IPS-15b (cell line): ENCODE data around the gene CARMIL3.

ENCODE experiments used
- H3K27me3 ChIP-seq: one replicate; pipeline ENCODE4 v1.6.1; 2013; ENCODE audit warnings: low read length; ENCODE audit not compliant: control insufficient read depth, insufficient read depth
- H3K36me3 ChIP-seq: one replicate; pipeline ENCODE4 v1.6.1; 2013; ENCODE audit warnings: low read length; ENCODE audit not compliant: control insufficient read depth, insufficient read depth
- H3K4me1 ChIP-seq: one replicate; pipeline ENCODE4 v1.6.1; 2013; ENCODE audit warnings: mild to moderate bottlenecking, low read length; ENCODE audit not compliant: control insufficient read depth, insufficient read depth
- H3K4me3 ChIP-seq: one replicate; pipeline ENCODE4 v1.5.1; 2013; ENCODE audit warnings: low read depth, low read length
- H3K9ac ChIP-seq: one replicate; pipeline ENCODE4 v1.6.1; 2013; ENCODE audit warnings: low read depth, mild to moderate bottlenecking, low read length
- H3K9me3 ChIP-seq: one replicate; pipeline ENCODE4 v1.6.1; 2013; ENCODE audit warnings: mild to moderate bottlenecking, low read length; ENCODE audit not compliant: control insufficient read depth, insufficient read depth

CARMIL3 gene

GRCh38 chr14:24075485-24076301 is 23.9 kb downstream of the CARMIL3 start:
- no peaks in the 10 kb centered on the region for H3K9me3 ChIP-seq

GRCh38 chr14:24076302-24076601 is 24.4 kb downstream of the CARMIL3 start:
- no peak overlapping the region for H3K9ac ChIP-seq
- peaks cover 18% of the 10 kb centered on the region for H3K4me1 ChIP-seq
- H3K4me3 ChIP-seq: no peak overlapping the region
- H3K27me3 ChIP-seq: no peaks in the 10 kb centered on the region
- no peaks in the 10 kb centered on the region for H3K9me3 ChIP-seq
- H3K36me3 ChIP-seq: peaks cover 2% of the 10 kb centered on the region

More at GRCh38 chr14:24075485-24076301, 23.9 kb downstream of the CARMIL3 start:
- Histone ChIP-seq H3K9ac (no peak overlapping the region), H3K36me3 (peaks cover 2% of the 10 kb centered on the region), H3K4me1 (peaks cover 17% of the 10 kb centered on the region), H3K4me3 (no peak overlapping the region), H3K27me3 (no peaks in the 10 kb centered on the region)

GRCh38 chr14:24077086-24077485 is 25.3 kb downstream of the CARMIL3 start:
- Histone ChIP-seq H3K27me3 (peaks cover 4% of the 10 kb centered on the region), H3K9me3 (no peaks in the 10 kb centered on the region), H3K9ac (no peak overlapping the region), H3K4me3 (no peak overlapping the region), H3K4me1 (peaks cover 21% of the 10 kb centered on the region), H3K36me3 (peaks cover 2% of the 10 kb centered on the region)

GRCh38 chr14:24078146-24078545 is 26.3 kb downstream of the CARMIL3 start:
- Histone ChIP-seq H3K9me3 (no peaks in the 10 kb centered on the region), H3K9ac (no peak overlapping the region), H3K36me3 (peaks cover 2% of the 10 kb centered on the region), H3K4me1 (peaks cover 25% of the 10 kb centered on the region), H3K4me3 (no peak overlapping the region), H3K27me3 (peaks cover 12% of the 10 kb centered on the region)

DNA sequence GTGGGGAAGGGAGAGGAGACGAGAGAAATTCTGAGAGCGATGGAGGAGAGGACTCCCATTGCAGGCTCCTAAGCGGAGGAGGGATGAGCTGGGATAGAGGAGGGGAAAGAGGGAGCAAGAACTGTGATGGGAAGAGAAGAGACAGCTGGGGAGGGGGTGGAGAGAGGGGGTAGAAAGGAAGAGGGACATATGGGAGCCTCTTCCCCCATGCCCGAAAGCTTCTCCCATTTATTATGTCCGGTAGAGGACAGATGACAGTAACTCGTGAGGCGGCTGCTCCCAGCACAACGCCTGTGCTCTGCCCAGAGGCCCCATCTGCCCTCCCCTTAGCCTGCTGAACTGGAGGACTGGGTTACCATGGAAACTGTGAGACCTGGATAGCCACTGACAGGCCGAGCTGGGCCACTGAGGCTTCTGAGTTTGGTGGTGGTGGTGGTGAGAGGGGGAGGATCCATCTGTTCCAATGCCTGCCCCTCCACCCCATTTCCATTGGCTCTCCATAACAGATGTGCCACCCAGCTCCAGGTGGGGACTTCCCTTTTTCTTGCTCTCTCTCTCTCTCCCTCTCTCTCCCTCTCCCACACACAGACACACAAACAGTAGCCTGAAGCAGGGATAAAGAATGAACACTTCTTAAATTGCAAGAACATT is 27.8 kb downstream of the CARMIL3 start:
- H3K4me1 ChIP-seq: peaks cover 25% of the 10 kb centered on the region
- no peaks in the 10 kb centered on the region for H3K9me3 ChIP-seq
- H3K4me3 ChIP-seq: no peak overlapping the region
- H3K36me3 ChIP-seq: peaks cover 2% of the 10 kb centered on the region
- no peak overlapping the region for H3K9ac ChIP-seq
- peaks cover 17% of the 10 kb centered on the region for H3K27me3 ChIP-seq

- Histone ChIP-seq H3K9ac (peak overlapping the region; percentile 30), H3K36me3 (peaks cover 2% of the 10 kb centered on the region), H3K27me3 (peaks cover 17% of the 10 kb centered on the region), H3K4me3 (peak overlapping the region; percentile 69), H3K4me1 (peaks cover 25% of the 10 kb centered on the region), H3K9me3 (no peaks in the 10 kb centered on the region)
Measured at GRCh38 chr14:24080142-24080530, 28.3 kb downstream of the CARMIL3 start.

GRCh38 chr14:24080888-24081738 is 29.3 kb downstream of the CARMIL3 start:
- H3K4me1 ChIP-seq: peaks cover 25% of the 10 kb centered on the region
- H3K9ac ChIP-seq: no peak overlapping the region
- peaks cover 17% of the 10 kb centered on the region for H3K27me3 ChIP-seq
- no peaks in the 10 kb centered on the region for H3K36me3 ChIP-seq
- H3K4me3 ChIP-seq: peak overlapping the region; percentile 69
- no peaks in the 10 kb centered on the region for H3K9me3 ChIP-seq

GRCh38 chr14:24081739-24082211 is 30.0 kb downstream of the CARMIL3 start:
- H3K4me3 ChIP-seq: peak overlapping the region; percentile 69
- peaks cover 17% of the 10 kb centered on the region for H3K27me3 ChIP-seq
- no peaks in the 10 kb centered on the region for H3K36me3 ChIP-seq
- peak overlapping the region; percentile 65 for H3K9ac ChIP-seq
- H3K4me1 ChIP-seq: peaks cover 25% of the 10 kb centered on the region
- no peaks in the 10 kb centered on the region for H3K9me3 ChIP-seq

DNA sequence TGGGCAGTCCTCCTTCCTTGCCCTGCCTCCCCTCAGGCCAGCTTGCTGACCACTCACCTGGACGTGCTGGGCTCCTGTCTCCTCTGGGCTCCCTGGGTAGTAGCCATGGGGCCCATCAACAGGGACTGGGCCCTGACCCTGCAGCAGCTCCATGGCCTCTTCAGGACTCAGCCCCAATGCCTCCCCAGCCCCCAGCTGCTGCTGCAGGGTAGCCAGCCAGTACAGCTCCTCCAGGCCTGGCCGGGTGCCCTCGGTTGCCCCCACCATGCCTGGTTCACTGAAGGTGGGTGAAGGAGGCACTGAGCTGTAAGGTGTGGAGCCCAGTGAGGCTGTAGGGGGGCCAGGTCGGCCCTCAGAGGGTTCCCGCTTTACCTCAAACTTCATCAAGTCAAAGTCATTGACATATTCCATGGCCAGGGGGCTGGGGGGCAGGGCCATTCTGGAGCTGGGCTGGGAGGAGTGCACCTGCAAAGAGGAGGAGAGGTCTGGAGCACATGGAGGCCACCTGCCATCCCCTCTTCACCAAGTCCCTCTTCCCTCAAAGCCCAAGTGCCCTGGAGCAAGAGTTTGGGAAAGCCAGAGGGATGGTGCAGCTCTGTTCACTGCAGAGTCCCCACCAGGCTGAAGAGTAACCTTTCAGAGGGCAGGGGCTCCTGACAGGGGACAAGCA is 30.7 kb downstream of the CARMIL3 start:
- Histone ChIP-seq H3K27me3 (peaks cover 17% of the 10 kb centered on the region), H3K4me3 (peak overlapping the region; percentile 69), H3K9me3 (no peaks in the 10 kb centered on the region), H3K4me1 (peaks cover 25% of the 10 kb centered on the region), H3K9ac (no peak overlapping the region), H3K36me3 (no peaks in the 10 kb centered on the region)

DNA sequence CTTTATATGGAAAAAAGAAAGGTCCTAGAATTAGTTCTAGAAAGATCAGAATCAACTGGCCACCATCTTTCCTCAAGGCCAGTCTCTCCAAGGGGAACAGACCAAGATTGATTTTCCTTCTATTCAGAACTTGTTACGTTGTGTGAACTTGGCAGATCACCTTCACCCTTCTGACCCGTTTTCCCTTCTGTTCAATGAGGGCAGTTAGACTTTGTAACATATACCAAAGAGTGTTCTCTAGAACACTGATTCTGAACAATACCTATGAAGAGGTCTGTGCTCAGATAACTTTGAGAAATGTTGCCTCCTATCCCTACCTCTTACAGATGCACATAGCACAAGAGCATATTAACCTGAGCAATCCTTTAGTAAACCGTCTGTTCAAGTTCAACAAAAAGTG is 31.7 kb downstream of the CARMIL3 start:
- Histone ChIP-seq H3K4me3 (no peak overlapping the region), H3K4me1 (peaks cover 23% of the 10 kb centered on the region), H3K27me3 (peaks cover 17% of the 10 kb centered on the region), H3K36me3 (no peaks in the 10 kb centered on the region), H3K9me3 (no peaks in the 10 kb centered on the region), H3K9ac (no peak overlapping the region)

- H3K9ac ChIP-seq: no peak overlapping the region
- H3K27me3 ChIP-seq: peaks cover 17% of the 10 kb centered on the region
- H3K36me3 ChIP-seq: no peaks in the 10 kb centered on the region
- peaks cover 21% of the 10 kb centered on the region for H3K4me1 ChIP-seq
- no peaks in the 10 kb centered on the region for H3K9me3 ChIP-seq
- H3K4me3 ChIP-seq: no peak overlapping the region
Measured at GRCh38 chr14:24084440-24084839, 32.6 kb downstream of the CARMIL3 start.
